ENCODE results near the gene TUT7.

Gene TUT7

GRCh38 chr9:86282979-86283535 is 71.2 kb downstream of the TUT7 start:
- TF ChIP-seq TEAD4 (IDR thresholded peaks at IDR 0.05) (no peak), NFIC (IDR thresholded peaks at IDR 0.05) (no peak), EP300 (IDR thresholded peaks at IDR 0.05; ENCODE audit: borderline replicate concordance) (no peak), FOXM1 (IDR thresholded peaks at IDR 0.05; ENCODE audit: borderline replicate concordance, low read depth) (no peak), TCF12 (IDR thresholded peaks at IDR 0.05; ENCODE audit: low read depth) (no peak), USF1 (IDR thresholded peaks at IDR 0.05) (no peak), REST (IDR thresholded peaks at IDR 0.05; ENCODE audit: low read depth) (no peak), EGR1 (IDR thresholded peaks at IDR 0.05) (no peak), RAD21 (IDR thresholded peaks at IDR 0.05; ENCODE audit: low read depth) (no peak), ZBTB7A (IDR thresholded peaks at IDR 0.05; ENCODE audit: low read depth) (no peak), TAF1 (IDR thresholded peaks at IDR 0.05; ENCODE audit: low read depth) (no peak), YY1 (IDR thresholded peaks at IDR 0.05; ENCODE audit: low read depth) (no peak), CREB1 (IDR thresholded peaks at IDR 0.05; ENCODE audit: low read depth) (no peak), MAX (IDR thresholded peaks at IDR 0.05) (no peak), CEBPB (IDR thresholded peaks at IDR 0.05) (no peak)

- TF ChIP-seq MAX (IDR thresholded peaks at IDR 0.05): peak; percentile 68
- no peak for TF ChIP-seq EP300 (IDR thresholded peaks at IDR 0.05; ENCODE audit: borderline replicate concordance)
- no peak for TF ChIP-seq REST (IDR thresholded peaks at IDR 0.05; ENCODE audit: low read depth)
- TF ChIP-seq TEAD4 (IDR thresholded peaks at IDR 0.05): no peak
- no peak for TF ChIP-seq FOXM1 (IDR thresholded peaks at IDR 0.05; ENCODE audit: borderline replicate concordance, low read depth)
- no peak for TF ChIP-seq NFIC (IDR thresholded peaks at IDR 0.05)
- peak; percentile 38; the same call in 1 of the 2 replicates for TF ChIP-seq USF1 (IDR thresholded peaks at IDR 0.05)
- TF ChIP-seq CEBPB (IDR thresholded peaks at IDR 0.05): no peak
- TF ChIP-seq CREB1 (IDR thresholded peaks at IDR 0.05; ENCODE audit: low read depth): peak; percentile 46; the same call in 1 of the 2 replicates
- no peak for TF ChIP-seq RAD21 (IDR thresholded peaks at IDR 0.05; ENCODE audit: low read depth)
- TF ChIP-seq TCF12 (IDR thresholded peaks at IDR 0.05; ENCODE audit: low read depth): no peak; the same call in 1 of the 2 replicates
- no peak; the same call in 1 of the 2 replicates for TF ChIP-seq EGR1 (IDR thresholded peaks at IDR 0.05)
- TF ChIP-seq ZBTB7A (IDR thresholded peaks at IDR 0.05; ENCODE audit: low read depth): peak; percentile 79
- no peak; the same call in none of the 2 replicates for TF ChIP-seq YY1 (IDR thresholded peaks at IDR 0.05; ENCODE audit: low read depth)
- peak; percentile 92 for TF ChIP-seq TAF1 (IDR thresholded peaks at IDR 0.05; ENCODE audit: low read depth)
Measured at GRCh38 chr9:86282077-86282978, 71.9 kb downstream of the TUT7 start, which contains the start of gene ISCA1. Gene ISCA1 (minus strand): TSS chr9:86282538. CDS start chr9:86282458, 80 bp downstream.

- TF ChIP-seq NFIC (IDR thresholded peaks at IDR 0.05) (no peak), EGR1 (IDR thresholded peaks at IDR 0.05) (no peak)
Measured at GRCh38 chr9:86281593-86282076, 72.6 kb downstream of the TUT7 start.

- TF ChIP-seq MAX (IDR thresholded peaks at IDR 0.05) (no peak), EGR1 (IDR thresholded peaks at IDR 0.05) (no peak), RAD21 (IDR thresholded peaks at IDR 0.05; ENCODE audit: low read depth) (no peak), REST (IDR thresholded peaks at IDR 0.05; ENCODE audit: low read depth) (no peak), TCF12 (IDR thresholded peaks at IDR 0.05; ENCODE audit: low read depth) (no peak), TAF1 (IDR thresholded peaks at IDR 0.05; ENCODE audit: low read depth) (no peak), CREB1 (IDR thresholded peaks at IDR 0.05; ENCODE audit: low read depth) (no peak), TEAD4 (IDR thresholded peaks at IDR 0.05) (no peak), ZBTB7A (IDR thresholded peaks at IDR 0.05; ENCODE audit: low read depth) (no peak), YY1 (IDR thresholded peaks at IDR 0.05; ENCODE audit: low read depth) (no peak), CEBPB (IDR thresholded peaks at IDR 0.05) (no peak), NFIC (IDR thresholded peaks at IDR 0.05) (no peak), EP300 (IDR thresholded peaks at IDR 0.05; ENCODE audit: borderline replicate concordance) (no peak), FOXM1 (IDR thresholded peaks at IDR 0.05; ENCODE audit: borderline replicate concordance, low read depth) (no peak)
Measured at GRCh38 chr9:86280580-86280979, 73.6 kb downstream of the TUT7 start.
